ENCODE measurements around the gene ATF5.

Gene ATF5

DNA sequence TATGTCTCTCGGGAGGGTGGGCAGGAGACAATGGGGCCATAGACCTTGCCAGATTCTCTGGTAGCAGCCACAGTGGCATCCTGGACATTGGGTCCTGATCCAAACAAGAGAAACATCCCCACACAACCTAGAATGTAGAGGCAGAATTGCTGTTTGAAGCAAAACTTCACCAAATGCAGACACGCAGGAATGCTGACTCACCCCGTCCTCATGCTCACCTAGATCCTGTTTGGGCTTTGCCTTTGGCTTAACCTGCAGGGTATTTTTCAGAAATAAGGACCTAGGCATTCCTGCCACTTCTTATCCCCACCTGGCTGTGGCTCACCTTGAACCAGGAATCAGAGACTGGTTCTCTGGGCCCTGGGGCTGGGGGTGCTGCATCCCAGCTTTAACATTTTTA lies 44.2 kb upstream of the ATF5 start:
- H3K27ac ChIP-seq = peak overlapping the region; percentile 13; the same call in 1 of the 2 replicates
- no peaks in the 10 kb centered on the region for H4K20me1 ChIP-seq (ENCODE audit: insufficient read depth)
- no peak overlapping the region for H3K9ac ChIP-seq
- no peaks in the 10 kb centered on the region for H3K79me2 ChIP-seq (ENCODE audit: insufficient read depth, low read depth)
- H3K4me2 ChIP-seq = no peak overlapping the region
- peaks cover 14% of the 10 kb centered on the region for H3K4me1 ChIP-seq (ENCODE audit: low read depth, poor library complexity, severe bottlenecking)
- H3K27me3 ChIP-seq (ENCODE audit: insufficient read depth, low read depth) = no peaks in the 10 kb centered on the region
- H3K36me3 ChIP-seq (ENCODE audit: insufficient read depth) = no peaks in the 10 kb centered on the region; the same call in 1 of the 2 replicates
- no peak overlapping the region for H2AFZ ChIP-seq (ENCODE audit: low read depth)
- no peak overlapping the region for H3K4me3 ChIP-seq (IDR thresholded peaks at IDR 0.05; ENCODE audit: insufficient read depth, low read depth, low read length)
- TF ChIP-seq CTCF (conservative IDR thresholded peaks at IDR 0.05; ENCODE audit: low read depth, low read length) = no peak

DNA sequence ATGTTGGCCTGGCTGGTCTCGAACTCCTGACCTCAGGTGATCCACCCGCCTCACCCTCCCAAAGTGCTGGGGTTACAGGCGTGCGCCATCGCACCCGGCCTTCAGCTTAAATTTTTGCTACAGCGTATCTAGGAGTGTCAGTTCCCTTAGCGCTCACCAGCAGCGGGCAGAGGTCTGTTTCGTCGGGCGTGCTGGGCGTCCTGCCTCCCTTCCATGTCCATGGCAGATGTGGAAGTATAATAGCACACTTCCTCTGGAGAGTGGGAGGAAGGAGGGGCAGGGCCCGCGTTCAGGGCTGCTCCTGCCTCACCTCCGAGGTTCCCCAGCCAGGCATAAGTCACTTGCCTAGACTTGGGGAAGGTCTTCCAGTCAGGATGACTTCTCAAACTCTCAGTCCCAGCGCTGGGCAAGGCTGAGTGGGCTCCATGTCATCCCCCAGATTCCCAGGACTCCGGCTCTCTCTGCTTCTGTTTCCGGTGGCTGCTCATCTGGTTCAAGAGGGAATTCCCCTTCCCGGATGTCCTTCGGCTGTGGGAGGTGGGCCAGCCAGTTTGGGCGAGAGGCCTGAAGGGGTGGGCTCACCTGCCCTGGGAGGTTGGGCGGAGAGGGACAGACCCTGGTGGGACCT lies 41.9 kb upstream of the ATF5 start:
- H3K79me2 ChIP-seq (ENCODE audit: insufficient read depth, low read depth) = no peaks in the 10 kb centered on the region
- no peak overlapping the region for H3K27ac ChIP-seq
- no peak overlapping the region for H3K9ac ChIP-seq
- no peak for TF ChIP-seq CTCF (conservative IDR thresholded peaks at IDR 0.05; ENCODE audit: low read depth, low read length)
- H3K4me2 ChIP-seq = no peak overlapping the region; the same call in 1 of the 2 replicates
- H2AFZ ChIP-seq (ENCODE audit: low read depth) = no peak overlapping the region
- no peak overlapping the region for H3K4me3 ChIP-seq (IDR thresholded peaks at IDR 0.05; ENCODE audit: insufficient read depth, low read depth, low read length)
- H4K20me1 ChIP-seq (ENCODE audit: insufficient read depth) = no peaks in the 10 kb centered on the region
- peaks cover 22% of the 10 kb centered on the region for H3K4me1 ChIP-seq (ENCODE audit: low read depth, poor library complexity, severe bottlenecking)
- no peaks in the 10 kb centered on the region; the same call in 1 of the 2 replicates for H3K36me3 ChIP-seq (ENCODE audit: insufficient read depth)
- H3K27me3 ChIP-seq (ENCODE audit: insufficient read depth, low read depth) = no peaks in the 10 kb centered on the region

- Histone ChIP-seq H3K27me3 (ENCODE audit: insufficient read depth, low read depth) (no peaks in the 10 kb centered on the region), H3K4me2 (no peak overlapping the region; the same call in 1 of the 2 replicates), H2AFZ (ENCODE audit: low read depth) (no peak overlapping the region), H3K9ac (no peak overlapping the region), H3K36me3 (ENCODE audit: insufficient read depth) (no peaks in the 10 kb centered on the region; the same call in 1 of the 2 replicates), H4K20me1 (ENCODE audit: insufficient read depth) (no peaks in the 10 kb centered on the region), H3K27ac (no peak overlapping the region), H3K79me2 (ENCODE audit: insufficient read depth, low read depth) (no peaks in the 10 kb centered on the region), H3K4me1 (ENCODE audit: low read depth, poor library complexity, severe bottlenecking) (peaks cover 22% of the 10 kb centered on the region), H3K4me3 (IDR thresholded peaks at IDR 0.05; ENCODE audit: insufficient read depth, low read depth, low read length) (no peak overlapping the region)
- TF ChIP-seq CTCF (conservative IDR thresholded peaks at IDR 0.05; ENCODE audit: low read depth, low read length) = no peak
Measured at GRCh38 chr19:49887665-49888509, 41.1 kb upstream of the ATF5 start.

DNA sequence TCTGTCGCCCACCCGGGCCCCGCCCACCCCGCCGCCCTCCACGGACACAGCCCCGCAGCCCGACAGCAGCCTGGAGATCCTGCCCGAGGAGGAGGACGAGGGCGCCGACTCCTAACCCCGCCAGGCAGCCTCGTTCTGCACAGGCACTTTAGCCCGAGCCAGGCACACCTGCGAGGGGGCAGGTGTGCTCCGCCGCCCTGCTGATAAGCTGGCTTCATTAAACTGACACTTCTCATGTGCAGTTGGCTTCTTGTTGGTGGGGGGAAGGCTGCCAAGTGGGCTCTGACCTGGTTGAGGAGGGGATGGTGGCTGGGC lies 40.5 kb upstream of the ATF5 start:
- H3K79me2 ChIP-seq (ENCODE audit: insufficient read depth, low read depth) = no peaks in the 10 kb centered on the region
- peaks cover 26% of the 10 kb centered on the region for H3K4me1 ChIP-seq (ENCODE audit: low read depth, poor library complexity, severe bottlenecking)
- H3K27me3 ChIP-seq (ENCODE audit: insufficient read depth, low read depth) = no peaks in the 10 kb centered on the region
- H3K4me3 ChIP-seq (IDR thresholded peaks at IDR 0.05; ENCODE audit: insufficient read depth, low read depth, low read length) = no peak overlapping the region
- no peaks in the 10 kb centered on the region for H4K20me1 ChIP-seq (ENCODE audit: insufficient read depth)
- no peak overlapping the region for H3K27ac ChIP-seq
- H3K4me2 ChIP-seq = no peak overlapping the region
- H3K9ac ChIP-seq = no peak overlapping the region
- no peak for TF ChIP-seq CTCF (conservative IDR thresholded peaks at IDR 0.05; ENCODE audit: low read depth, low read length)
- no peaks in the 10 kb centered on the region; the same call in 1 of the 2 replicates for H3K36me3 ChIP-seq (ENCODE audit: insufficient read depth)
- H2AFZ ChIP-seq (ENCODE audit: low read depth) = no peak overlapping the region

Measured in KMS-11 (cell line).